ENCODE results near the gene ELOVL2. TPM values are rescaled to one million over a fixed set of nuclear protein-coding genes. Genes with fewer than 3 reads are reported as not detected.

Gene ELOVL2
- polyA plus RNA-seq, 1 experiment = 2.9 TPM

DNA sequence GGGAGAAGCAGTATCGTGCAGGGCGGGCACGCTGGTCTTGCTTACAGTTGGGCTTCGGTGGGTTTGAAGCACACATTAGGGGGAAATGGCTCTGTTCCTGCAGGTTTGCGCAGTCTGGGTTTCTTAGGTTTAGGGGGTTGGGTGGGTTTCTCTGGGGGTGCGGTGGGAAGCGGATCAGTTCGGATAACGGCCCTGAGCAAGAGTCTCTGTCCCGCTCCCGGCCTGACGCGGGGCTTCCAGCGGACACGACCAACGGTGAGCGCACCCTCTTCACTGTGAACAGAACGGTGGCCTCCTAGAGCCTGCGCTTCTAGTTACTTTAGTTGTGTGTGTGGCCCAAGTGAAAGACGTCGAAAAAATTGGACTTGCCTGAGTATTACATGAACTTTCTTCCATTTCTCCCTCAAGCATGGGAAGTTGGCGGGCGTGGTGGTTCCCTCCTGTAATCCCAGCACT lies 635 bp upstream of the ELOVL2 start:
- H3K4me3 ChIP-seq (ENCODE audit: low read depth, low read length) = peak overlapping the region; percentile 59
- no peak overlapping the region for H3K27ac ChIP-seq (ENCODE audit: low read depth, low read length)
- peaks cover 6% of the 10 kb centered on the region; the same call in 1 of the 2 replicates for H3K9me3 ChIP-seq (ENCODE audit: control insufficient read depth, insufficient read depth, low read length)
- H3K27me3 ChIP-seq (ENCODE audit: control insufficient read depth, insufficient read depth, low read length) = peaks cover 28% of the 10 kb centered on the region
- TF ChIP-seq, protein P1, sequence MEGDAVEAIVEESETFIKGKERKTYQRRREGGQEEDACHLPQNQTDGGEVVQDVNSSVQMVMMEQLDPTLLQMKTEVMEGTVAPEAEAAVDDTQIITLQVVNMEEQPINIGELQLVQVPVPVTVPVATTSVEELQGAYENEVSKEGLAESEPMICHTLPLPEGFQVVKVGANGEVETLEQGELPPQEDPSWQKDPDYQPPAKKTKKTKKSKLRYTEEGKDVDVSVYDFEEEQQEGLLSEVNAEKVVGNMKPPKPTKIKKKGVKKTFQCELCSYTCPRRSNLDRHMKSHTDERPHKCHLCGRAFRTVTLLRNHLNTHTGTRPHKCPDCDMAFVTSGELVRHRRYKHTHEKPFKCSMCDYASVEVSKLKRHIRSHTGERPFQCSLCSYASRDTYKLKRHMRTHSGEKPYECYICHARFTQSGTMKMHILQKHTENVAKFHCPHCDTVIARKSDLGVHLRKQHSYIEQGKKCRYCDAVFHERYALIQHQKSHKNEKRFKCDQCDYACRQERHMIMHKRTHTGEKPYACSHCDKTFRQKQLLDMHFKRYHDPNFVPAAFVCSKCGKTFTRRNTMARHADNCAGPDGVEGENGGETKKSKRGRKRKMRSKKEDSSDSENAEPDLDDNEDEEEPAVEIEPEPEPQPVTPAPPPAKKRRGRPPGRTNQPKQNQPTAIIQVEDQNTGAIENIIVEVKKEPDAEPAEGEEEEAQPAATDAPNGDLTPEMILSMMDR (IDR thresholded peaks at IDR 0.05; ENCODE audit: low read depth, low read length) = no peak
- DNase-seq (ENCODE audit: low read depth, low spot score) = no peak
- ChIA-PET CTCF (interaction anchor here (0.9 to 2.3 kb wide), 2 partner anchors 56 to 90 kb away, joined by 4 to 10 read pairs; no protein-coding TSS in a partner anchor), POLR2A (no interaction called here)

GRCh38 chr6:11043378-11043960 lies 636 bp downstream of the ELOVL2 start:
- Histone ChIP-seq H3K27ac (ENCODE audit: low read depth, low read length) (no peak overlapping the region), H3K4me3 (ENCODE audit: low read depth, low read length) (peak overlapping the region; percentile 59), H3K27me3 (ENCODE audit: control insufficient read depth, insufficient read depth, low read length) (peaks cover 26% of the 10 kb centered on the region), H3K9me3 (ENCODE audit: control insufficient read depth, insufficient read depth, low read length) (peaks cover 6% of the 10 kb centered on the region; the same call in 1 of the 2 replicates)
- TF ChIP-seq, protein P1 (IDR thresholded peaks at IDR 0.05; ENCODE audit: low read depth, low read length) = no peak
- DNase-seq (ENCODE audit: low read depth, low spot score) = no peak
- ChIA-PET POLR2A (interaction anchor here (0.6 to 1.1 kb wide), 2 partner anchors 10 to 1153 kb away, joined by 3 read pairs; no protein-coding TSS in a partner anchor), CTCF (interaction anchor here (0.6 to 1.2 kb wide), 4 partner anchors 11 to 453 kb away, joined by 3 to 5 read pairs (median 4); no protein-coding TSS in a partner anchor)

GRCh38 chr6:11042750-11043377 lies 1.2 kb downstream of the ELOVL2 start:
- ChIA-PET CTCF (interaction anchor here (1.2 kb wide), 2 partner anchors 26 to 454 kb away, joined by 3 to 5 read pairs; no protein-coding TSS in a partner anchor), POLR2A (interaction anchor here (0.5 to 1.1 kb wide), 3 partner anchors 9 to 1154 kb away, joined by 3 to 4 read pairs (median 3); no protein-coding TSS in a partner anchor)
- peaks cover 23% of the 10 kb centered on the region for H3K27me3 ChIP-seq (ENCODE audit: control insufficient read depth, insufficient read depth, low read length)
- H3K27ac ChIP-seq (ENCODE audit: low read depth, low read length) = no peak overlapping the region
- peaks cover 6% of the 10 kb centered on the region; the same call in 1 of the 2 replicates for H3K9me3 ChIP-seq (ENCODE audit: control insufficient read depth, insufficient read depth, low read length)
- H3K4me3 ChIP-seq (ENCODE audit: low read depth, low read length) = peak overlapping the region; percentile 59
- no peak for DNase-seq (ENCODE audit: low read depth, low spot score)
- TF ChIP-seq, protein P1 (IDR thresholded peaks at IDR 0.05; ENCODE audit: low read depth, low read length) = no peak

- peaks cover 23% of the 10 kb centered on the region for H3K27me3 ChIP-seq (ENCODE audit: control insufficient read depth, insufficient read depth, low read length)
- ChIA-PET POLR2A (no interaction called here), CTCF (interaction anchor here (1.2 kb wide), 1 partner anchor 27 kb away, joined by 5 read pairs; no protein-coding TSS in a partner anchor)
Observed at GRCh38 chr6:11042025-11042749, 1.9 kb downstream of the ELOVL2 start.

More at GRCh38 chr6:11042025-11042749, 1.9 kb downstream of the ELOVL2 start:
- Histone ChIP-seq H3K9me3 (ENCODE audit: control insufficient read depth, insufficient read depth, low read length) (peaks cover 6% of the 10 kb centered on the region; the same call in 1 of the 2 replicates), H3K4me3 (ENCODE audit: low read depth, low read length) (no peak overlapping the region), H3K27ac (ENCODE audit: low read depth, low read length) (no peak overlapping the region)
- TF ChIP-seq, protein P1 (IDR thresholded peaks at IDR 0.05; ENCODE audit: low read depth, low read length) = no peak
- DNase-seq (ENCODE audit: low read depth, low spot score) = no peak

Data from AG04450 (cell line).